HCT116 (cell line): ENCODE measurements around the gene RWDD4. TPM values are rescaled to one million over a fixed set of nuclear protein-coding genes. Genes with fewer than 3 reads are reported as not detected.

Experiments
- ATAC-seq: fragments of 200-7000 bp; cut with Tn5 transposase; 2 replicates; pipeline ENCODE4 v1.9.1; 2020; ENCODE audit warnings: mild to moderate bottlenecking, moderate library complexity
- BruUV-seq: library from RNA; stranded (reverse); fragments of 400-500 nt; replicated peaks from 2 replicates; lab custom pipeline; 2021; lab: Mats Ljungman, UMichigan
- CTCF ChIA-PET: fragments of 300-600 bp; sonication (Branson Sonifier 250); formaldehyde crosslinking; loops from one replicate; lab custom pipeline; 2021; ENCODE audit warnings: antibody characterized with exemption; lab: Charles Lee
- POLR2A ChIA-PET: fragments of 300-600, 350-600 bp; sonication (Branson Sonifier 250); formaldehyde crosslinking; loops from one replicate; lab custom pipeline; 2021; ENCODE audit warnings: antibody characterized with exemption; lab: Charles Lee
- RAD21 ChIA-PET, 2 experiments: fragments of 300-600 bp; sonication (Branson Sonifier 250); formaldehyde crosslinking; loops; one replicate each; lab custom pipeline; 2023; ENCODE audit warnings: low total read pairs in 2 of 2; ENCODE audit not compliant: uncharacterized antibody in 2 of 2, unreplicated experiment in 2 of 2, low non-redundant PET in 1 of 2; lab: Charles Lee
- DNase-seq: peaks from one replicate; pipeline ENCODE4 v3.0.0-alpha.2; 2010; ENCODE audit warnings: low read depth, low spot score
- H2AFZ ChIP-seq: fragments of 200-600 bp; shearing (Covaris generic), sonication (generic); 2 replicates; pipeline ENCODE4 v1.6.1; 2017; ENCODE audit warnings: low read depth, mixed run types, mixed read lengths, antibody characterized with exemption, low read length; ENCODE audit not compliant: poor library complexity, severe bottlenecking
- H3K27ac ChIP-seq: 2 replicates; pipeline ENCODE4 v1.5.1; 2012; ENCODE audit warnings: low read depth, low read length
- H3K27me3 ChIP-seq: fragments of 200-600 bp; sonication (generic); 2 replicates; pipeline ENCODE4 v1.6.1; 2016; ENCODE audit warnings: mixed run types, low read length, mixed read lengths; ENCODE audit not compliant: insufficient read depth
- H3K36me3 ChIP-seq, 2 experiments: fragments of 200-500 bp in 1 of 2; fragments of 200-600 bp in 1 of 2; sonication (Bioruptor generic) in 1 of 2; sonication (generic) in 1 of 2; 2 replicates each; pipeline versions ENCODE4 v1.5.1 to v1.6.1; 2014 to 2016; ENCODE audit warnings: low read length in 2 of 2, inconsistent platforms in 1 of 2, mixed read lengths in 1 of 2, mixed run types in 1 of 2; ENCODE audit not compliant: insufficient read depth in 2 of 2, control insufficient read depth in 1 of 2
- H3K4me1 ChIP-seq, 2 experiments: fragments of 200-600 bp in 1 of 2; sonication (generic) in 1 of 2; 2 replicates each; pipeline versions ENCODE4 v1.5.1 to v1.6.1; 2012 to 2017; ENCODE audit warnings: low read length in 2 of 2, inconsistent platforms in 1 of 2, mild to moderate bottlenecking in 1 of 2, mixed read lengths in 1 of 2, mixed run types in 1 of 2, moderate library complexity in 1 of 2; ENCODE audit not compliant: insufficient read depth in 2 of 2, control insufficient read depth in 1 of 2
- H3K4me2 ChIP-seq: fragments of 200-600 bp; sonication (generic); 2 replicates; pipeline ENCODE4 v1.6.1; 2017; ENCODE audit warnings: mixed run types, low read length, mixed read lengths
- H3K4me3 ChIP-seq, 2 experiments: fragments of 200-600 bp in 1 of 2; sonication (generic) in 1 of 2; replicated peaks in 1 of 2; 2 replicates each; pipeline ENCODE4 v1.5.1; 2011 to 2016; ENCODE audit warnings: low read length in 2 of 2, control low read depth in 1 of 2, low read depth in 1 of 2, mild to moderate bottlenecking in 1 of 2, mixed read lengths in 1 of 2, mixed run types in 1 of 2
- H3K79me2 ChIP-seq: fragments of 200-600 bp; sonication (generic); 2 replicates; pipeline ENCODE4 v1.6.1; 2017; ENCODE audit warnings: mild to moderate bottlenecking, mixed run types, low read length, moderate library complexity, mixed read lengths; ENCODE audit not compliant: insufficient read depth
- H3K9ac ChIP-seq: fragments of 200-600 bp; sonication (generic); 2 replicates; pipeline ENCODE4 v1.6.1; 2016; ENCODE audit warnings: low read length, mixed read lengths
- H3K9me2 ChIP-seq: fragments of 200-600 bp; sonication (generic), shearing (Covaris generic); 2 replicates; pipeline ENCODE4 v1.6.1; 2017; ENCODE audit warnings: mixed run types, mild to moderate bottlenecking, moderate library complexity; ENCODE audit not compliant: insufficient read depth
- H3K9me3 ChIP-seq, 2 experiments: fragments of 200-500 bp in 1 of 2; fragments of 200-600 bp in 1 of 2; sonication (Bioruptor generic) in 1 of 2; sonication (generic) in 1 of 2; 2 replicates each; pipeline ENCODE4 v1.6.1; 2014 to 2017; ENCODE audit warnings: low read length in 2 of 2, mixed read lengths in 2 of 2, inconsistent platforms in 1 of 2, low read depth in 1 of 2, mild to moderate bottlenecking in 1 of 2, mixed run types in 1 of 2, moderate library complexity in 1 of 2; ENCODE audit not compliant: control insufficient read depth in 1 of 2, insufficient read depth in 1 of 2
- H4K20me1 ChIP-seq: fragments of 200-600 bp; sonication (generic), shearing (Covaris generic); 2 replicates; pipeline ENCODE4 v1.6.1; 2017; ENCODE audit warnings: mixed run types, mild to moderate bottlenecking, moderate library complexity; ENCODE audit not compliant: insufficient read depth
- ATF3 ChIP-seq: IDR thresholded peaks from 2 replicates; pipeline ENCODE4 v1.6.1; 2012
- CBX3 ChIP-seq: IDR thresholded peaks from 2 replicates; pipeline ENCODE4 v1.6.1; 2012; ENCODE audit warnings: low read depth
- CEBPB ChIP-seq: IDR thresholded peaks from 2 replicates; pipeline ENCODE4 v1.6.1; 2012; ENCODE audit warnings: low read depth
- ELF1 ChIP-seq: IDR thresholded peaks from 2 replicates; pipeline ENCODE4 v1.6.1; 2012; ENCODE audit warnings: low read depth, borderline replicate concordance
- EZH2phosphoT487 ChIP-seq: fragments of 200-600 bp; IDR thresholded peaks from 2 replicates; pipeline ENCODE4 v1.6.1; 2018; ENCODE audit warnings: antibody characterized with exemption, borderline replicate concordance
- RAD21 ChIP-seq: IDR thresholded peaks from 2 replicates; pipeline ENCODE4 v1.6.1; 2012; ENCODE audit warnings: low read depth, mild to moderate bottlenecking
- SRF ChIP-seq: IDR thresholded peaks from 2 replicates; pipeline ENCODE4 v1.6.1; 2012; ENCODE audit warnings: low read depth
- ZBTB33 ChIP-seq: IDR thresholded peaks from 2 replicates; pipeline ENCODE4 v1.6.1; 2011; ENCODE audit warnings: mild to moderate bottlenecking, low read length, moderate library complexity; ENCODE audit not compliant: insufficient replicate concordance; ENCODE audit errors: extremely low read depth
- ZFX ChIP-seq: fragments of 450-650 bp; IDR thresholded peaks from 2 replicates; pipeline ENCODE4 v1.6.1; 2017
- ZNF274 ChIP-seq: fragments of 200-500 bp; sonication (Bioruptor generic); IDR thresholded peaks from 2 replicates; pipeline ENCODE4 v1.6.1; 2014; ENCODE audit warnings: mild to moderate bottlenecking, low read depth, low read length, inconsistent platforms
- intact Hi-C: fragments of 100-400 bp; cut with micrococcal nuclease; formaldehyde crosslinking; loops from 2 replicates; pipeline ENCODE4 v1.10.0; 2022
- total RNA-seq: library from RNA; stranded (reverse); gene quantifications from one replicate; pipeline ENCODE4 v1.2.1, GENCODE V29; 2021; ENCODE audit not compliant: unreplicated experiment

RWDD4 gene
- total RNA-seq, 1 experiment from 2014 or later: 11.9 TPM

- H3K79me2 ChIP-seq: peaks cover 25% of the 10 kb centered on the region
- H3K36me3 ChIP-seq: no peaks in the 10 kb centered on the region
- no TSS peak for BruUV-seq
- intact Hi-C loops: loop anchor here (10.0 kb wide), 1 partner anchor 154 kb away; the partner anchor contains the start of gene ING2
- H2AFZ ChIP-seq: no peak overlapping the region
- ChIA-PET RAD21 (no interaction called here), POLR2A (no interaction called here), CTCF (no interaction called here)
- H3K9me3 ChIP-seq: no peaks in the 10 kb centered on the region
- peak overlapping the region; percentile 79 for H3K9ac ChIP-seq
- peak overlapping the region; percentile 40; the same call in 1 of the 2 replicates for H3K27ac ChIP-seq
- TF ChIP-seq ZBTB33: no peak
- TF ChIP-seq ZFX: no peak; the same call in 1 of the 2 replicates
- no peak for TF ChIP-seq ZNF274
- no peak for TF ChIP-seq SRF
- TF ChIP-seq ELF1: no peak
- TF ChIP-seq ATF3: no peak
- TF ChIP-seq CEBPB: no peak
- TF ChIP-seq CBX3: no peak
- no peak for TF ChIP-seq RAD21
- TF ChIP-seq EZH2phosphoT487: no peak
- H4K20me1 ChIP-seq: no peaks in the 10 kb centered on the region
- peak overlapping the region; percentile 63 to 77 for H3K4me3 ChIP-seq
- no peaks in the 10 kb centered on the region for H3K9me2 ChIP-seq
- H3K4me1 ChIP-seq: peaks cover 3 to 11% of the 10 kb centered on the region in 2 experiments; a peak in 2 of 4 replicates
- DNase-seq: no peak
- H3K4me2 ChIP-seq: peak overlapping the region; percentile 79
- peak; percentile 40 for ATAC-seq
- no peaks in the 10 kb centered on the region for H3K27me3 ChIP-seq
Observed at GRCh38 chr4:183658362-183659028, 490 bp downstream of the RWDD4 start.
